Transverse colon (tissue), 4 donors: ENCODE data around the gene CAAP1. TPM values are rescaled to one million over a fixed set of nuclear protein-coding genes. Genes with fewer than 3 reads are reported as not detected.

ENCODE experiments used
- DNase-seq: peaks from one replicate; pipeline ENCODE4 v3.0.0-alpha.2; 2019
- H3K27ac ChIP-seq, 4 donors: fragments of 200-600 bp; sonication (generic); 2 replicates each; pipeline ENCODE4 v1.5.1; 2016 to 2018; ENCODE audit warnings: inconsistent platforms in 4 of 4
- H3K27me3 ChIP-seq: fragments of 200-600 bp; sonication (generic); 2 replicates; pipeline ENCODE4 v1.5.1; 2017; ENCODE audit warnings: inconsistent platforms
- H3K36me3 ChIP-seq, 4 donors: fragments of 200-600 bp; sonication (generic); 2 replicates each; pipeline ENCODE4 v1.5.1; 2017 to 2019; ENCODE audit warnings: inconsistent platforms in 4 of 4
- H3K4me1 ChIP-seq, 4 donors: fragments of 200-600 bp; sonication (generic); 2 replicates each; pipeline ENCODE4 v1.5.1; 2017 to 2020; ENCODE audit warnings: inconsistent platforms in 4 of 4
- H3K4me3 ChIP-seq, 4 donors: fragments of 200-600 bp; sonication (generic); 1 replicate in 1 of 4; 2 replicates in 3 of 4; pipeline versions ENCODE4 v1.5.1 to v1.6.1; 2017 to 2019; ENCODE audit warnings: inconsistent platforms in 4 of 4
- H3K9me3 ChIP-seq, 2 donors: fragments of 200-600 bp; sonication (generic); 2 replicates each; pipeline ENCODE4 v1.5.1; 2017 to 2019; ENCODE audit warnings: inconsistent platforms in 2 of 2
- CTCF ChIP-seq, 5 experiments: fragments of 200-600 bp in 3 of 5; fragments of 450-650 bp in 2 of 5; sonication (generic) in 3 of 5; IDR thresholded peaks; 1 replicate in 2 of 5; 2 replicates in 3 of 5; pipeline ENCODE4 v1.5.1; 2016 to 2017; ENCODE audit warnings: antibody characterized with exemption in 5 of 5, inconsistent platforms in 3 of 5, mild to moderate bottlenecking in 2 of 5, moderate library complexity in 1 of 5
- EP300 ChIP-seq: sonication (generic); formaldehyde crosslinking; IDR thresholded peaks from one replicate; pipeline ENCODE4 v1.6.1; 2017; ENCODE audit warnings: antibody characterized with exemption, low read depth
- POLR2A ChIP-seq: fragments of 450-650 bp; IDR thresholded peaks from one replicate; pipeline ENCODE4 v1.6.1; 2016; ENCODE audit warnings: antibody characterized with exemption, mild to moderate bottlenecking, moderate library complexity
- POLR2AphosphoS5 ChIP-seq, 3 donors: sonication (generic); formaldehyde crosslinking; IDR thresholded peaks; one replicate each; pipeline ENCODE4 v1.6.1; 2016; ENCODE audit warnings: antibody characterized with exemption in 3 of 3
- WGBS, 2 donors: methylation state at CpG; one replicate each; pipeline ENCODE4 v1.1.5; 2018; ENCODE audit warnings: low coverage in 1 of 2; 5-methylcytosine and 5-hydroxymethylcytosine counted together
- in situ Hi-C, 4 donors: fragments of 200-750 bp; cut with MboI; loops; one replicate each; pipeline versions ENCODE4 v1.15.0 to v1.15.1; 2017; ENCODE audit warnings: low sequenced_read_pairs in 3 of 4, low pct_ligation_motif_present in 1 of 4, low pct_unique_long_range_greater_than_20kb in 1 of 4
- intact Hi-C: fragments of 100-400 bp; cut with DNase I; formaldehyde crosslinking; loops from one replicate; pipeline ENCODE4 v1.15.1; 2023; ENCODE audit warnings: low total_unique reads
- small RNA-seq, 4 donors: library from RNA; depleted of rRNA; stranded (forward); fragments of <200 nt; gene quantifications; one replicate each; pipeline ENCODE3, GENCODE V24; 2016
- total RNA-seq, 4 donors: library from RNA; depleted of rRNA; stranded (reverse); fragments of >200 nt; gene quantifications; one replicate each; pipeline ENCODE4 v1.1.0, GENCODE V29; 2016

CAAP1 gene
- total RNA-seq, 4 donors from 2014 or later, result 27.3 to 103 (median 40.3) TPM

GRCh38 chr9:26802921-26803320, 89.7 kb downstream of the CAAP1 start:
- Histone ChIP-seq H3K4me1 (no peaks in the 10 kb centered on the region), H3K4me3 (no peak overlapping the region), H3K27me3 (no peaks in the 10 kb centered on the region), H3K27ac (no peak overlapping the region), H3K36me3 (no peaks in the 10 kb centered on the region), H3K9me3 (no peaks in the 10 kb centered on the region)
- 81 to 95% methylated on average over 2 of the region's 2 CpGs for WGBS, 2 donors
- in situ Hi-C loops, result no loop called here
- intact Hi-C loops, result no loop called here
- TF ChIP-seq POLR2AphosphoS5 (IDR thresholded peaks at IDR 0.05) (no peak), EP300 (no peak), CTCF (IDR thresholded peaks at IDR 0.05) (no peak)
- no peak for DNase-seq

GRCh38 chr9:26801772-26802171, 90.8 kb downstream of the CAAP1 start:
- H3K4me1 ChIP-seq, result no peaks in the 10 kb centered on the region
- H3K27ac ChIP-seq, result no peak overlapping the region
- H3K9me3 ChIP-seq, result no peaks in the 10 kb centered on the region
- intact Hi-C loops, result no loop called here
- in situ Hi-C loops, result no loop called here
- TF ChIP-seq POLR2AphosphoS5 (IDR thresholded peaks at IDR 0.05), result no peak
- TF ChIP-seq CTCF (IDR thresholded peaks at IDR 0.05), result no peak
- no peak for TF ChIP-seq POLR2A
- TF ChIP-seq EP300, result no peak
- H3K4me3 ChIP-seq, result no peak overlapping the region
- H3K36me3 ChIP-seq, result no peaks in the 10 kb centered on the region
- WGBS, 2 donors, result 67 to 75% methylated on average over 1 to 3 of the region's 3 CpGs
- H3K27me3 ChIP-seq, result no peaks in the 10 kb centered on the region
- no peak for DNase-seq

GRCh38 chr9:26800322-26800721, 92.3 kb downstream of the CAAP1 start:
- Histone ChIP-seq H3K27ac (no peak overlapping the region), H3K36me3 (no peaks in the 10 kb centered on the region), H3K4me1 (no peaks in the 10 kb centered on the region), H3K4me3 (no peak overlapping the region), H3K27me3 (no peaks in the 10 kb centered on the region), H3K9me3 (no peaks in the 10 kb centered on the region)
- DNase-seq, result no peak
- intact Hi-C loops, result no loop called here
- in situ Hi-C loops, result no loop called here
- TF ChIP-seq POLR2A (no peak), POLR2AphosphoS5 (IDR thresholded peaks at IDR 0.05) (no peak), EP300 (no peak), CTCF (IDR thresholded peaks at IDR 0.05) (no peak)

GRCh38 chr9:26791274-26791673, 101.3 kb downstream of the CAAP1 start:
- intact Hi-C loops, result no loop called here
- Histone ChIP-seq H3K27ac (no peak overlapping the region), H3K4me3 (no peak overlapping the region), H3K4me1 (no peaks in the 10 kb centered on the region), H3K27me3 (no peaks in the 10 kb centered on the region), H3K36me3 (no peaks in the 10 kb centered on the region), H3K9me3 (no peaks in the 10 kb centered on the region)
- DNase-seq, result no peak
- in situ Hi-C loops, result no loop called here
- 91 to 96% methylated on average over 3 to 5 of the region's 5 CpGs for WGBS, 2 donors
- TF ChIP-seq POLR2A, result no peak
- TF ChIP-seq CTCF (IDR thresholded peaks at IDR 0.05), result no peak
- TF ChIP-seq POLR2AphosphoS5 (IDR thresholded peaks at IDR 0.05), result no peak
- no peak for TF ChIP-seq EP300

Small RNAs within 50 kb of the gene (small RNA-seq; reads per million reads assigned to genes)
- 0 reads per million in 4 donors for gene RF00322
- 0 to 0.55 (median 0) reads per million in 4 donors for gene RN7SL100P

Other genes starting within 250 kb of the CAAP1 start
- gene PLAA, start 54.4 kb upstream of the CAAP1 start, total RNA-seq, result 10 to 100 TPM; 12.0 to 30.2 (median 28.0) TPM
- gene IFT74, start 63.6 kb upstream of the CAAP1 start, total RNA-seq, result 10 to 100 TPM in 2 of 4 donors, 1 to 10 TPM in 2; 1.9 to 14.3 (median 9.0) TPM
- 100 to 1,000 TPM in 1 of 4 donors, 10 to 100 TPM in 3; 31.0 to 102 (median 86.3) TPM for gene LRRC19, start 112.9 kb upstream of the CAAP1 start, total RNA-seq
- gene TEK, start 216.4 kb upstream of the CAAP1 start, total RNA-seq, result 1 to 10 TPM; 1.5 to 4.0 (median 3.0) TPM